Measurements from ENCODE around the gene KIF26B.

The KIF26B gene

GRCh38 chr1:245528258-245528635 lies 373.5 kb downstream of the KIF26B start:
- FAIRE-seq: no peak
- no peak for TF ChIP-seq POLR2A (IDR thresholded peaks at IDR 0.05; ENCODE audit: low read depth, low read length)
- no peak for DNase-seq (ENCODE audit: insufficient read length, low spot score)

- FAIRE-seq (no peak), DNase-seq (ENCODE audit: insufficient read length, low spot score) (no peak)
- no peak for TF ChIP-seq POLR2A (IDR thresholded peaks at IDR 0.05; ENCODE audit: low read depth, low read length)
Measured at GRCh38 chr1:245530937-245531336, 376.2 kb downstream of the KIF26B start.

- TF ChIP-seq POLR2A (IDR thresholded peaks at IDR 0.05; ENCODE audit: low read depth, low read length): no peak
- FAIRE-seq (no peak), DNase-seq (ENCODE audit: insufficient read length, low spot score) (no peak)
Measured at GRCh38 chr1:245537992-245538391, 383.2 kb downstream of the KIF26B start.

GRCh38 chr1:245538671-245539070 lies 383.9 kb downstream of the KIF26B start:
- no peak for TF ChIP-seq POLR2A (IDR thresholded peaks at IDR 0.05; ENCODE audit: low read depth, low read length)
- FAIRE-seq (no peak), DNase-seq (ENCODE audit: insufficient read length, low spot score) (no peak)

GRCh38 chr1:245541369-245541768 lies 386.6 kb downstream of the KIF26B start:
- no peak for DNase-seq (ENCODE audit: insufficient read length, low spot score)

GRCh38 chr1:245542365-245542764 lies 387.6 kb downstream of the KIF26B start:
- no peak for FAIRE-seq

More at GRCh38 chr1:245541369-245541768, 386.6 kb downstream of the KIF26B start:
- FAIRE-seq: no peak
- no peak for TF ChIP-seq POLR2A (IDR thresholded peaks at IDR 0.05; ENCODE audit: low read depth, low read length)

GRCh38 chr1:245544236-245544635 lies 389.5 kb downstream of the KIF26B start:
- TF ChIP-seq POLR2A (IDR thresholded peaks at IDR 0.05; ENCODE audit: low read depth, low read length): no peak
- no peak for FAIRE-seq

More at GRCh38 chr1:245542365-245542764, 387.6 kb downstream of the KIF26B start:
- TF ChIP-seq POLR2A (IDR thresholded peaks at IDR 0.05; ENCODE audit: low read depth, low read length): no peak
- no peak for DNase-seq (ENCODE audit: insufficient read length, low spot score)

GRCh38 chr1:245546875-245547274 lies 392.1 kb downstream of the KIF26B start:
- no peak for DNase-seq (ENCODE audit: insufficient read length, low spot score)
- TF ChIP-seq POLR2A (IDR thresholded peaks at IDR 0.05; ENCODE audit: low read depth, low read length): no peak
- no peak for FAIRE-seq

More at GRCh38 chr1:245544236-245544635, 389.5 kb downstream of the KIF26B start:
- no peak for DNase-seq (ENCODE audit: insufficient read length, low spot score)

- FAIRE-seq (no peak), DNase-seq (ENCODE audit: insufficient read length, low spot score) (no peak)
- no peak for TF ChIP-seq POLR2A (IDR thresholded peaks at IDR 0.05; ENCODE audit: low read depth, low read length)
Measured at GRCh38 chr1:245549996-245550719, 395.4 kb downstream of the KIF26B start.

GRCh38 chr1:245550720-245551043 lies 395.9 kb downstream of the KIF26B start:
- no peak for TF ChIP-seq POLR2A (IDR thresholded peaks at IDR 0.05; ENCODE audit: low read depth, low read length)
- FAIRE-seq (no peak), DNase-seq (ENCODE audit: insufficient read length, low spot score) (no peak)

GRCh38 chr1:245551536-245551935 lies 396.8 kb downstream of the KIF26B start:
- DNase-seq (ENCODE audit: insufficient read length, low spot score) (no peak), FAIRE-seq (no peak)
- TF ChIP-seq POLR2A (IDR thresholded peaks at IDR 0.05; ENCODE audit: low read depth, low read length): no peak

GRCh38 chr1:245552331-245552730 lies 397.5 kb downstream of the KIF26B start:
- FAIRE-seq: no peak

GRCh38 chr1:245556057-245556456 lies 401.3 kb downstream of the KIF26B start:
- no peak for TF ChIP-seq POLR2A (IDR thresholded peaks at IDR 0.05; ENCODE audit: low read depth, low read length)
- FAIRE-seq (no peak), DNase-seq (ENCODE audit: insufficient read length, low spot score) (no peak)

More at GRCh38 chr1:245552331-245552730, 397.5 kb downstream of the KIF26B start:
- TF ChIP-seq POLR2A (IDR thresholded peaks at IDR 0.05; ENCODE audit: low read depth, low read length): no peak
- DNase-seq (ENCODE audit: insufficient read length, low spot score): no peak

- FAIRE-seq: no peak
- no peak for TF ChIP-seq POLR2A (IDR thresholded peaks at IDR 0.05; ENCODE audit: low read depth, low read length)
Measured at GRCh38 chr1:245558069-245558468, 403.3 kb downstream of the KIF26B start.

GRCh38 chr1:245560316-245560859 lies 405.6 kb downstream of the KIF26B start:
- no peak for DNase-seq (ENCODE audit: insufficient read length, low spot score)
- no peak for TF ChIP-seq POLR2A (IDR thresholded peaks at IDR 0.05; ENCODE audit: low read depth, low read length)
- no peak for FAIRE-seq

More at GRCh38 chr1:245558069-245558468, 403.3 kb downstream of the KIF26B start:
- DNase-seq (ENCODE audit: insufficient read length, low spot score): no peak
